ENCODE data around the gene SAA4. TPM values are rescaled to one million over a fixed set of nuclear protein-coding genes. Genes with fewer than 3 reads are reported as not detected.

SAA4 gene
- total and polyA plus RNA-seq, 2 experiments from 2014 or later, result not detected

- TF ChIP-seq, protein P1, sequence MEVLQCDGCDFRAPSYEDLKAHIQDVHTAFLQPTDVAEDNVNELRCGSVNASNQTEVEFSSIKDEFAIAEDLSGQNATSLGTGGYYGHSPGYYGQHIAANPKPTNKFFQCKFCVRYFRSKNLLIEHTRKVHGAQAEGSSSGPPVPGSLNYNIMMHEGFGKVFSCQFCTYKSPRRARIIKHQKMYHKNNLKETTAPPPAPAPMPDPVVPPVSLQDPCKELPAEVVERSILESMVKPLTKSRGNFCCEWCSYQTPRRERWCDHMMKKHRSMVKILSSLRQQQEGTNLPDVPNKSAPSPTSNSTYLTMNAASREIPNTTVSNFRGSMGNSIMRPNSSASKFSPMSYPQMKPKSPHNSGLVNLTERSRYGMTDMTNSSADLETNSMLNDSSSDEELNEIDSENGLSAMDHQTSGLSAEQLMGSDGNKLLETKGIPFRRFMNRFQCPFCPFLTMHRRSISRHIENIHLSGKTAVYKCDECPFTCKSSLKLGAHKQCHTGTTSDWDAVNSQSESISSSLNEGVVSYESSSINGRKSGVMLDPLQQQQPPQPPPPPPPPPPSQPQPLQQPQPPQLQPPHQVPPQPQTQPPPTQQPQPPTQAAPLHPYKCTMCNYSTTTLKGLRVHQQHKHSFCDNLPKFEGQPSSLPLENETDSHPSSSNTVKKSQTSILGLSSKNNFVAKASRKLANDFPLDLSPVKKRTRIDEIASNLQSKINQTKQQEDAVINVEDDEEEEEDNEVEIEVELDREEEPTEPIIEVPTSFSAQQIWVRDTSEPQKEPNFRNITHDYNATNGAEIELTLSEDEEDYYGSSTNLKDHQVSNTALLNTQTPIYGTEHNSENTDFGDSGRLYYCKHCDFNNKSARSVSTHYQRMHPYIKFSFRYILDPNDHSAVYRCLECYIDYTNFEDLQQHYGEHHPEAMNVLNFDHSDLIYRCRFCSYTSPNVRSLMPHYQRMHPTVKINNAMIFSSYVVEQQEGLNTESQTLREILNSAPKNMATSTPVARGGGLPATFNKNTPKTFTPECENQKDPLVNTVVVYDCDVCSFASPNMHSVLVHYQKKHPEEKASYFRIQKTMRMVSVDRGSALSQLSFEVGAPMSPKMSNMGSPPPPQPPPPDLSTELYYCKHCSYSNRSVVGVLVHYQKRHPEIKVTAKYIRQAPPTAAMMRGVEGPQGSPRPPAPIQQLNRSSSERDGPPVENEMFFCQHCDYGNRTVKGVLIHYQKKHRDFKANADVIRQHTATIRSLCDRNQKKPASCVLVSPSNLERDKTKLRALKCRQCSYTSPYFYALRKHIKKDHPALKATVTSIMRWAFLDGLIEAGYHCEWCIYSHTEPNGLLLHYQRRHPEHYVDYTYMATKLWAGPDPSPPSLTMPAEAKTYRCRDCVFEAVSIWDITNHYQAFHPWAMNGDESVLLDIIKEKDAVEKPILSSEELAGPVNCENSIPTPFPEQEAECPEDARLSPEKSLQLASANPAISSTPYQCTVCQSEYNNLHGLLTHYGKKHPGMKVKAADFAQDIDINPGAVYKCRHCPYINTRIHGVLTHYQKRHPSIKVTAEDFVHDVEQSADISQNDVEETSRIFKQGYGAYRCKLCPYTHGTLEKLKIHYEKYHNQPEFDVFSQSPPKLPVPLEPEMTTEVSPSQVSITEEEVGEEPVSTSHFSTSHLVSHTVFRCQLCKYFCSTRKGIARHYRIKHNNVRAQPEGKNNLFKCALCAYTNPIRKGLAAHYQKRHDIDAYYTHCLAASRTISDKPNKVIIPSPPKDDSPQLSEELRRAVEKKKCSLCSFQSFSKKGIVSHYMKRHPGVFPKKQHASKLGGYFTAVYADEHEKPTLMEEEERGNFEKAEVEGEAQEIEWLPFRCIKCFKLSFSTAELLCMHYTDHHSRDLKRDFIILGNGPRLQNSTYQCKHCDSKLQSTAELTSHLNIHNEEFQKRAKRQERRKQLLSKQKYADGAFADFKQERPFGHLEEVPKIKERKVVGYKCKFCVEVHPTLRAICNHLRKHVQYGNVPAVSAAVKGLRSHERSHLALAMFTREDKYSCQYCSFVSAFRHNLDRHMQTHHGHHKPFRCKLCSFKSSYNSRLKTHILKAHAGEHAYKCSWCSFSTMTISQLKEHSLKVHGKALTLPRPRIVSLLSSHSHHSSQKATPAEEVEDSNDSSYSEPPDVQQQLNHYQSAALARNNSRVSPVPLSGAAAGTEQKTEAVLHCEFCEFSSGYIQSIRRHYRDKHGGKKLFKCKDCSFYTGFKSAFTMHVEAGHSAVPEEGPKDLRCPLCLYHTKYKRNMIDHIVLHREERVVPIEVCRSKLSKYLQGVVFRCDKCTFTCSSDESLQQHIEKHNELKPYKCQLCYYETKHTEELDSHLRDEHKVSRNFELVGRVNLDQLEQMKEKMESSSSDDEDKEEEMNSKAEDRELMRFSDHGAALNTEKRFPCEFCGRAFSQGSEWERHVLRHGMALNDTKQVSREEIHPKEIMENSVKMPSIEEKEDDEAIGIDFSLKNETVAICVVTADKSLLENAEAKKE (CRISPR knock-in tag; IDR thresholded peaks at IDR 0.05), result no peak
- no peak for TF ChIP-seq POLR2AphosphoS5 (IDR thresholded peaks at IDR 0.05; ENCODE audit: low read depth)
- TF ChIP-seq REST (IDR thresholded peaks at IDR 0.05; ENCODE audit: unreplicated experiment), result no peak
- no peak for TF ChIP-seq STAT1 (IDR thresholded peaks at IDR 0.05; ENCODE audit: unreplicated experiment)
- TF ChIP-seq ZNF114 (CRISPR knock-in tag; IDR thresholded peaks at IDR 0.05), result no peak
These were observed 25.1 kb upstream of the SAA4 start (continued) for GRCh38 chr11:18261721-18262120.

GRCh38 chr11:18259259-18259658 is 22.7 kb upstream of the SAA4 start:
- Histone ChIP-seq H3K79me2 (replicated peaks; ENCODE audit: insufficient read depth) (no peaks in the 10 kb centered on the region), H3K27ac (ENCODE audit: low read depth) (no peak overlapping the region), H4K20me1 (replicated peaks; ENCODE audit: insufficient read depth) (no peaks in the 10 kb centered on the region), H3K4me2 (no peak overlapping the region), H3K4me1 (ENCODE audit: insufficient read depth) (no peaks in the 10 kb centered on the region; the same call in 1 of the 2 replicates), H2AFZ (no peak overlapping the region), H3K36me3 (ENCODE audit: insufficient read depth) (no peaks in the 10 kb centered on the region), H3K27me3 (ENCODE audit: insufficient read depth) (no peaks in the 10 kb centered on the region), H3K9me2 (ENCODE audit: insufficient read depth) (peaks cover 12% of the 10 kb centered on the region; the same call in 1 of the 2 replicates), H3K4me3 (no peak overlapping the region), H3F3A (replicated peaks; ENCODE audit: low read depth) (no peaks in the 10 kb centered on the region)
- Mint-ChIP-seq H3K4me3 (no peak overlapping the region), H3K27me3 (ENCODE audit: insufficient read depth, low read depth, poor library complexity) (peaks cover 8% of the 10 kb centered on the region), H3K27ac (no peak overlapping the region), H3K9me3 (no peaks in the 10 kb centered on the region), H3K4me1 (no peaks in the 10 kb centered on the region), H3K36me3 (ENCODE audit: low read depth) (no peaks in the 10 kb centered on the region)
- ATAC-seq (no peak), DNase-seq (ENCODE audit: low spot score) (no peak)
- TF ChIP-seq EZH2phosphoT487 (IDR thresholded peaks at IDR 0.05; ENCODE audit: unreplicated experiment) (no peak), CREB1 (CRISPR knock-in tag; IDR thresholded peaks at IDR 0.05; ENCODE audit: low read depth) (no peak), ZNF331 (CRISPR knock-in tag; IDR thresholded peaks at IDR 0.05; ENCODE audit: low read depth) (no peak)

Measured in GM23338 (cell line).